IMR-90 (cell line): Measurements from ENCODE around the gene PRAME. TPM values are rescaled to one million over a fixed set of nuclear protein-coding genes. Genes with fewer than 3 reads are reported as not detected.

Experiments used
- ATAC-seq: fragments of 200-7000 bp; cut with Tn5 transposase; 2 replicates; pipeline ENCODE4 v1.9.1; 2020; ENCODE audit warnings: low read depth, mild to moderate bottlenecking, moderate library complexity
- BruUV-seq: library from RNA; stranded (reverse); fragments of 400-500 nt; replicated peaks from 2 replicates; lab custom pipeline; 2021; lab: Mats Ljungman, UMichigan
- CTCF ChIA-PET: fragments of 300-600 bp; formaldehyde crosslinking; extraction: SDS; loops from one replicate; lab custom pipeline; 2021; ENCODE audit warnings: antibody characterized with exemption; lab: Yijun Ruan, JAX
- POLR2A ChIA-PET: fragments of 300-600 bp; sonication (Branson Sonifier 250); formaldehyde crosslinking; loops from one replicate; lab custom pipeline; 2022; ENCODE audit warnings: antibody characterized with exemption; ENCODE audit not compliant: unreplicated experiment; lab: Charles Lee
- DNase-seq: peaks from one replicate; pipeline ENCODE4 v3.0.0; 2013
- H2AFZ ChIP-seq: replicated peaks from 2 replicates; pipeline ENCODE3; 2013; ENCODE audit warnings: low read length, mild to moderate bottlenecking; ENCODE audit not compliant: poor library complexity
- H2AK5ac ChIP-seq: 2 replicates; pipeline ENCODE4 v1.6.1; 2013; ENCODE audit warnings: low read depth, low read length, inconsistent platforms
- H2AK9ac ChIP-seq: replicated peaks from 2 replicates; pipeline ENCODE3; 2013; ENCODE audit warnings: mild to moderate bottlenecking, low read depth, low read length, moderate library complexity; ENCODE audit not compliant: poor library complexity
- H2BK120ac ChIP-seq: 2 replicates; pipeline ENCODE4 v1.6.1; 2013; ENCODE audit warnings: low read depth, low read length, inconsistent platforms
- H2BK15ac ChIP-seq: 3 replicates; pipeline ENCODE4 v1.6.1; 2013; ENCODE audit warnings: low read depth, low read length, inconsistent platforms
- H2BK20ac ChIP-seq: 2 replicates; pipeline ENCODE4 v1.6.1; 2013; ENCODE audit warnings: low read depth, mild to moderate bottlenecking, inconsistent platforms, low read length, moderate library complexity
- H2BK5ac ChIP-seq: 2 replicates; pipeline ENCODE4 v1.6.1; 2013; ENCODE audit warnings: mild to moderate bottlenecking, low read depth, low read length, inconsistent platforms; ENCODE audit not compliant: poor library complexity, severe bottlenecking
- H3K14ac ChIP-seq: replicated peaks from 2 replicates; pipeline ENCODE4 v1.6.1; 2013; ENCODE audit warnings: low read depth, low read length, inconsistent platforms
- H3K18ac ChIP-seq: 2 replicates; pipeline ENCODE4 v1.6.1; 2013; ENCODE audit warnings: low read depth, low read length, control low read depth
- H3K23ac ChIP-seq: 2 replicates; pipeline ENCODE4 v1.6.1; 2013; ENCODE audit warnings: low read depth, low read length, inconsistent platforms
- H3K27ac ChIP-seq: 2 replicates; pipeline ENCODE4 v1.5.1; 2013; ENCODE audit warnings: mild to moderate bottlenecking, control low read depth, low read length; ENCODE audit not compliant: insufficient read depth
- H3K27me3 ChIP-seq: 2 replicates; pipeline ENCODE4 v1.6.1; 2013; ENCODE audit warnings: low read length; ENCODE audit not compliant: control insufficient read depth, insufficient read depth
- H3K36me3 ChIP-seq: 2 replicates; pipeline ENCODE4 v1.6.1; 2013; ENCODE audit warnings: low read length, mixed read lengths; ENCODE audit not compliant: control insufficient read depth, insufficient read depth
- H3K4ac ChIP-seq: 2 replicates; pipeline ENCODE4 v1.6.1; 2013; ENCODE audit warnings: low read depth, low read length, inconsistent platforms
- H3K4me1 ChIP-seq: 2 replicates; pipeline ENCODE4 v1.6.1; 2013; ENCODE audit warnings: low read length, mixed read lengths; ENCODE audit not compliant: control insufficient read depth, insufficient read depth
- H3K4me2 ChIP-seq: 2 replicates; pipeline ENCODE4 v1.6.1; 2013; ENCODE audit warnings: low read depth, mild to moderate bottlenecking, control low read depth, low read length, moderate library complexity
- H3K4me3 ChIP-seq: 2 replicates; pipeline ENCODE4 v1.5.1; 2013; ENCODE audit warnings: low read depth, mild to moderate bottlenecking, control low read depth, low read length, moderate library complexity; ENCODE audit not compliant: insufficient read depth
- H3K56ac ChIP-seq: 2 replicates; pipeline ENCODE4 v1.6.1; 2013; ENCODE audit warnings: low read length, inconsistent platforms; ENCODE audit not compliant: insufficient read depth; ENCODE audit errors: extremely low read depth
- H3K79me1 ChIP-seq, 2 experiments: 2 replicates each; pipeline ENCODE4 v1.6.1; 2013; ENCODE audit warnings: low read length in 2 of 2, inconsistent platforms in 1 of 2, low read depth in 1 of 2
- H3K9ac ChIP-seq: 2 replicates; pipeline ENCODE4 v1.6.1; 2013; ENCODE audit warnings: low read depth, low read length, control low read depth
- H3K9me1 ChIP-seq: 2 replicates; pipeline ENCODE4 v1.6.1; 2013; ENCODE audit warnings: low read length, inconsistent platforms; ENCODE audit not compliant: insufficient read depth
- H3K9me3 ChIP-seq: 2 replicates; pipeline ENCODE4 v1.6.1; 2013; ENCODE audit warnings: low read length; ENCODE audit not compliant: control insufficient read depth, insufficient read depth
- H4K20me1 ChIP-seq: 2 replicates; pipeline ENCODE4 v1.6.1; 2013; ENCODE audit warnings: low read length, inconsistent platforms; ENCODE audit not compliant: insufficient read depth
- H4K5ac ChIP-seq: 2 replicates; pipeline ENCODE4 v1.6.1; 2013; ENCODE audit warnings: mild to moderate bottlenecking, low read depth, low read length, control low read depth
- H4K8ac ChIP-seq, 2 experiments: 2 replicates each; pipeline ENCODE4 v1.6.1; 2013; ENCODE audit warnings: low read depth in 2 of 2, low read length in 2 of 2, control low read depth in 1 of 2, inconsistent platforms in 1 of 2
- H4K91ac ChIP-seq: 2 replicates; pipeline ENCODE4 v1.6.1; 2013; ENCODE audit warnings: low read depth, low read length, inconsistent platforms; ENCODE audit not compliant: insufficient read depth
- MXI1 ChIP-seq: IDR thresholded peaks from 2 replicates; pipeline ENCODE4 v1.6.1; 2012; ENCODE audit warnings: low read depth, mild to moderate bottlenecking, low read length, moderate library complexity, borderline replicate concordance
- whole genome bisulfite sequencing, 2 experiments: methylation state at CpG; one replicate each; pipeline versions ENCODE4 v1.1.5 to v1.1.7; 2013; ENCODE audit warnings: missing lambda C conversion rate in 2 of 2; ENCODE audit not compliant: insufficient read length in 1 of 2; ENCODE audit errors: extremely low coverage in 2 of 2; 5-methylcytosine and 5-hydroxymethylcytosine counted together
- dilution Hi-C: fragments of 300-500 bp; cut with HindIII; formaldehyde crosslinking; loops from one replicate; pipeline ENCODE4 v1.14.3; 2018; ENCODE audit warnings: low sequenced_read_pairs; ENCODE audit not compliant: unreplicated experiment
- in situ Hi-C: fragments of 300-500 bp; cut with MboI; formaldehyde crosslinking; loops from 3 replicates; pipeline ENCODE4 v1.14.3; 2019; ENCODE audit warnings: low sequenced_read_pairs, inconsistent platforms, mixed read lengths
- intact Hi-C: fragments of 100-400 bp; cut with micrococcal nuclease; formaldehyde crosslinking; loops from 2 replicates; pipeline ENCODE4 v1.10.0; 2022
- polyA plus RNA-seq, 3 experiments: library from polyadenylated mRNA; depleted of rRNA; stranded (reverse); fragments of >200 nt; gene quantifications; 2 replicates each; pipeline ENCODE4 v1.2.3, GENCODE V29; 2012; ENCODE audit warnings: low replicate concordance in 1 of 3
- total RNA-seq: library from RNA; depleted of rRNA; stranded (reverse); fragments of >200 nt; gene quantifications from 2 replicates; pipeline ENCODE4 v1.2.3, GENCODE V29; 2012
- TF ChIP-seq, protein P1 (sequence below): conservative IDR thresholded peaks from 2 replicates; pipeline ENCODE4 v1.5.1; 2012; ENCODE audit warnings: mild to moderate bottlenecking, low read depth, low read length, improper control_type of control experiment
- TF ChIP-seq, protein P2 (sequence below): fragments of 150-350 bp; IDR thresholded peaks from 2 replicates; pipeline ENCODE4 v1.6.1; 2017; ENCODE audit warnings: mild to moderate bottlenecking, antibody characterized with exemption, low read length, low read depth

PRAME gene
- total and polyA plus RNA-seq, 2 of the 4 experiments (the other 2 are of a cell fraction), result not detected

DNA sequence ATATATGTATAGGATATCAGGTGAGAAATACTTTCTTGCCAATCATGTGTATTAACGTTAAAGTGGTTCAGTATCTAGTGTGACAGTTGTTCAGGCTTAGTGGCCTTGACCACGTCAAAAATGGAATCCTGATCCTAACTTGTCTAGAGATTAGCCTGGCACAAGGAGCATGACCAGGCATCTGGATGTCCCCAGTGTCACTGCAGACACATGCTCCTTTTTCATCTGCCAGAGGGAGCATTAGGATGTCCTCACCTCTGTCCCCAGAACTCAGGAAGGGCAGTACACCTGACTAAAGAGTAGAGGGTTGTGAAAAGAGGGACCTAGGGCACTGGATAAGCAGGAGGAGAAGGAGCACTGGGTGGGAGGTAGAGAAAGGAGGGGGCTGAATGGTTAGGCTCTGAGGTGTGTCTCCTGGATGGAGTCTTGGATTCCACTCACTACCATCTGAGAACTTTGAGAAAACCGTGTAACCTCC lies 44.4 kb upstream of the PRAME start:
- no peak overlapping the region for H2AK5ac ChIP-seq
- ChIA-PET POLR2A (no interaction called here), CTCF (no interaction called here)
- no peak overlapping the region for H2BK15ac ChIP-seq
- no peaks in the 10 kb centered on the region for H3K9me3 ChIP-seq
- H4K91ac ChIP-seq, result no peak overlapping the region
- no peak overlapping the region for H3K56ac ChIP-seq
- BruUV-seq, result no TSS peak
- intact Hi-C loops, result no loop called here
- H2AK9ac ChIP-seq, result no peak overlapping the region
- TF ChIP-seq MXI1, result no peak
- TF ChIP-seq, protein P1, sequence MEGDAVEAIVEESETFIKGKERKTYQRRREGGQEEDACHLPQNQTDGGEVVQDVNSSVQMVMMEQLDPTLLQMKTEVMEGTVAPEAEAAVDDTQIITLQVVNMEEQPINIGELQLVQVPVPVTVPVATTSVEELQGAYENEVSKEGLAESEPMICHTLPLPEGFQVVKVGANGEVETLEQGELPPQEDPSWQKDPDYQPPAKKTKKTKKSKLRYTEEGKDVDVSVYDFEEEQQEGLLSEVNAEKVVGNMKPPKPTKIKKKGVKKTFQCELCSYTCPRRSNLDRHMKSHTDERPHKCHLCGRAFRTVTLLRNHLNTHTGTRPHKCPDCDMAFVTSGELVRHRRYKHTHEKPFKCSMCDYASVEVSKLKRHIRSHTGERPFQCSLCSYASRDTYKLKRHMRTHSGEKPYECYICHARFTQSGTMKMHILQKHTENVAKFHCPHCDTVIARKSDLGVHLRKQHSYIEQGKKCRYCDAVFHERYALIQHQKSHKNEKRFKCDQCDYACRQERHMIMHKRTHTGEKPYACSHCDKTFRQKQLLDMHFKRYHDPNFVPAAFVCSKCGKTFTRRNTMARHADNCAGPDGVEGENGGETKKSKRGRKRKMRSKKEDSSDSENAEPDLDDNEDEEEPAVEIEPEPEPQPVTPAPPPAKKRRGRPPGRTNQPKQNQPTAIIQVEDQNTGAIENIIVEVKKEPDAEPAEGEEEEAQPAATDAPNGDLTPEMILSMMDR, result no peak
- TF ChIP-seq, protein P2, sequence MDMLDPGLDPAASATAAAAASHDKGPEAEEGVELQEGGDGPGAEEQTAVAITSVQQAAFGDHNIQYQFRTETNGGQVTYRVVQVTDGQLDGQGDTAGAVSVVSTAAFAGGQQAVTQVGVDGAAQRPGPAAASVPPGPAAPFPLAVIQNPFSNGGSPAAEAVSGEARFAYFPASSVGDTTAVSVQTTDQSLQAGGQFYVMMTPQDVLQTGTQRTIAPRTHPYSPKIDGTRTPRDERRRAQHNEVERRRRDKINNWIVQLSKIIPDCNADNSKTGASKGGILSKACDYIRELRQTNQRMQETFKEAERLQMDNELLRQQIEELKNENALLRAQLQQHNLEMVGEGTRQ, result no peak
- H3K18ac ChIP-seq, result no peak overlapping the region
- H3K4me1 ChIP-seq, result no peaks in the 10 kb centered on the region
- no peaks in the 10 kb centered on the region for H3K79me1 ChIP-seq
- H3K4me2 ChIP-seq, result no peak overlapping the region
- no peak overlapping the region for H3K4ac ChIP-seq
- no peak for DNase-seq
- no peak overlapping the region for H2AFZ ChIP-seq
- peaks cover 10% of the 10 kb centered on the region for H3K27me3 ChIP-seq
- H3K4me3 ChIP-seq, result no peak overlapping the region
- H3K36me3 ChIP-seq, result no peaks in the 10 kb centered on the region
- H3K9me1 ChIP-seq, result no peaks in the 10 kb centered on the region
- H4K20me1 ChIP-seq, result no peaks in the 10 kb centered on the region
- no peak overlapping the region for H4K8ac ChIP-seq
- WGBS, 2 experiments, result no CpG with 5 or more reads among the region's 3 CpGs
- no peak overlapping the region for H3K27ac ChIP-seq
- H3K23ac ChIP-seq, result no peak overlapping the region
- no peak overlapping the region for H2BK120ac ChIP-seq
- H3K14ac ChIP-seq, result no peak overlapping the region
- H3K9ac ChIP-seq, result no peak overlapping the region
- H4K5ac ChIP-seq, result no peak overlapping the region
- dilution Hi-C loops, result no loop called here
- H2BK5ac ChIP-seq, result no peak overlapping the region
- H2BK20ac ChIP-seq, result no peak overlapping the region
- in situ Hi-C loops, result no loop called here
- ATAC-seq, result no peak
